ENCODE measurements around the gene FADS1.

DNA sequence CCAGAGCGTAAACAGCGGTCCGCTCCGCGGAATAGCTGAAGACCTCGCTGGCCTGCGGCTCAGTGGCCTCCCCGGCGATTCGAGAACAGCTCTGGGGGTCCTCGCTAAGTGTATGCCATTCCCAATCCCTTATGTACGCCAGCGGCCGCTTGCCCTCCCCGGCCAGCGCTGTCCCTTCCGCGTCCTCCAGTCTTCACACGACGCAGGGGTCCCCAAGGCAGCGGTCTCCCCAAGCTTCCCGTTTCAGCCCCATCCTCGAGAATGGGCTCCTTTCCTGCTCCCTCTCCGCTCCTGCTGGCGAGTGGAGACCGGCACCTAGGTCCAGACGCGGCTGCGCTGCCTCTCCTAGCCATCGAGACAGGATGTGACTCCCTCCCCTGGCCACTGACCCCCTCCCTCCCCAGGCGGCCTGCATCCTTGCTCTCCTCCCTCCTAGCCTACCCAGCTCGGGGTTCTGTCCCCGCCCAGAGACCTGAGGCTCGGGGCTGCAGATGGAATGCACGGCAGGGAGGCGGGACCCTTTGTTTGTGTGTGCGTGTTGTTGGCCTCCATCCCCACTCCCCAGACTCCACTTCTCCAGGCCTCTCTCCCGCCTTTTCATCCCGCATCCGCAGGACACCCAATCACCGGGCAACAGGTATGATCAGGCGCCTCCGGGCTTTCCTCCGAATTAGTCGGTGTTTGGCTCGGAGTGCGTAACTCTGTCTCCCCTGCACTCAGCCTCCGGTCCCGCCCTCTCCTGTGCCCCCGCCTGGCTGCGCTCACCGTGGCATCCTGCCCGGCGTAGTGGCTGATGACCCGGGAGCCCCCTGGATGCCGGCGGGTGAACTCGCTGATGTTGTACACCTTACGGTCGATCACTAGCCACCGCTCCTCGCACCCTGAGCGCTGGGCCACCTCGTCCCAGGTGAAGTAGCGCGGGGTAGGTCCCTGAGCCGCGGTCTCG is 740 bp downstream of the FADS1 start:
- TF ChIP-seq, protein P1, sequence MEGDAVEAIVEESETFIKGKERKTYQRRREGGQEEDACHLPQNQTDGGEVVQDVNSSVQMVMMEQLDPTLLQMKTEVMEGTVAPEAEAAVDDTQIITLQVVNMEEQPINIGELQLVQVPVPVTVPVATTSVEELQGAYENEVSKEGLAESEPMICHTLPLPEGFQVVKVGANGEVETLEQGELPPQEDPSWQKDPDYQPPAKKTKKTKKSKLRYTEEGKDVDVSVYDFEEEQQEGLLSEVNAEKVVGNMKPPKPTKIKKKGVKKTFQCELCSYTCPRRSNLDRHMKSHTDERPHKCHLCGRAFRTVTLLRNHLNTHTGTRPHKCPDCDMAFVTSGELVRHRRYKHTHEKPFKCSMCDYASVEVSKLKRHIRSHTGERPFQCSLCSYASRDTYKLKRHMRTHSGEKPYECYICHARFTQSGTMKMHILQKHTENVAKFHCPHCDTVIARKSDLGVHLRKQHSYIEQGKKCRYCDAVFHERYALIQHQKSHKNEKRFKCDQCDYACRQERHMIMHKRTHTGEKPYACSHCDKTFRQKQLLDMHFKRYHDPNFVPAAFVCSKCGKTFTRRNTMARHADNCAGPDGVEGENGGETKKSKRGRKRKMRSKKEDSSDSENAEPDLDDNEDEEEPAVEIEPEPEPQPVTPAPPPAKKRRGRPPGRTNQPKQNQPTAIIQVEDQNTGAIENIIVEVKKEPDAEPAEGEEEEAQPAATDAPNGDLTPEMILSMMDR (IDR thresholded peaks at IDR 0.05; ENCODE audit: insufficient read depth, low read length), result no peak
- TF ChIP-seq GABPA (IDR thresholded peaks at IDR 0.05; ENCODE audit: low read depth), result no peak
- no peak for TF ChIP-seq POLR2AphosphoS5 (IDR thresholded peaks at IDR 0.05; ENCODE audit: low read depth)

Measured in HL-60 (cell line).